Measurements from ENCODE around the gene NPIPA7.
"Not testable (repeated sequence)": the region's sequence is repeated elsewhere in the genome, so short reads cannot be mapped to it uniquely, and the experiment has no call there.

NPIPA7 gene

GRCh38 chr16:16420515-16420914 is 41.6 kb downstream of the NPIPA7 start:
- not testable (repeated sequence) for DNase-seq (ENCODE audit: low spot score)

- not testable (repeated sequence) for DNase-seq (ENCODE audit: low spot score)
Measured at GRCh38 chr16:16425146-16425545, 46.2 kb downstream of the NPIPA7 start.

- DNase-seq (ENCODE audit: low spot score): not testable (repeated sequence)
Measured at GRCh38 chr16:16431135-16431534, 52.2 kb downstream of the NPIPA7 start.

- DNase-seq (ENCODE audit: low spot score): not testable (repeated sequence)
Measured at GRCh38 chr16:16434711-16435110, 55.8 kb downstream of the NPIPA7 start.

GRCh38 chr16:16441401-16441800 is 62.5 kb downstream of the NPIPA7 start:
- DNase-seq (ENCODE audit: low spot score): not testable (repeated sequence)

Measured in HuH-7.5 (cell line).